A549 treated with CpdA at 1 μM for 4 hours (cell line): ENCODE results near the gene VCPKMT. TPM values are rescaled to one million over a fixed set of nuclear protein-coding genes. Genes with fewer than 3 reads are reported as not detected.

Source experiments
- total RNA-seq: library from RNA; stranded (reverse); fragments of 200-300 nt; extraction: Qiagen RNA extraction; gene quantifications from 5 replicates; pipeline ENCODE4 v1.2.3, GENCODE V29; 2022; ENCODE audit warnings: low read depth

The VCPKMT gene
- 8.2 to 9.8 TPM (median 8.8 TPM) in 5 replicates for total RNA-seq

DNA sequence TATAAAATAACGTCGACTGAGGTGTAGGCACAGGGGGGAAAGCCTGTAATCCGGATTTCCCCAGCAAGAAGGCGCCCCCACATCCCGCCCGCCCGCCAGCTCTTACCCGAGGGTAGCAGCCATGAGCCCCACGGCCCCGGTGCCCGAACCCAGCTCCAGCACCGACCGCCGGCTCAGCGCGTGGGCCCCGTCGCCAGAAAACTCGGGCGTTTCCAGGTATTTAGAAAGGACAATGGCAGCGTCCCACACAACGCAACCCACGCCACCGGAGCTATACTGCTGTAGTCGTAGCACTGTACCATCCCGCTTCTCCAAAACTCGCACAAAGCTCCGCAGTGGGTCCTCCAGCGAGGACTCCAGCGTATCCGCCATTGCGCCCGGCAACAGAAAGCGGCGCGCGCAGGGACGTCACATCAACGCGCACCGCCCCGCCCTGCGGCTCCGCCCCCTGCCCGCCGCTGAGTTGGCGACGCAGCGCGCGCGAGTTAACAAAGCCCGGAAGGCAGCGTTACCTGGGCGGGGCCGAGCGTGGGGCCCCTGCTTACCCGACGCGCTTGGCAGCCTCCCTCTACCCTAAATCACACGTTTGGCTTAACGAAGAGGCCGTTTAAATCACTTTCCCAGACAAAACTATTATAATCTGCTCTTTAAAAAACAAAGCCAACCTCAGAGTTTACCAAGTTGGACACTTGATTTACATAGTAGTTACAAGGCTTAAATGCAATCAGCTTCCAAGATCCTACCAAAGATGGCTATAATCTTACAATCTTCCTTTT lies at the start of gene VCPKMT:
VCPKMT (minus strand) TSS at position 392 of the 776 bp plus-strand sequence; CDS start at position 372, 20 bp downstream.

Other genes starting within 250 kb of the VCPKMT start
- gene ARF6, start 223.5 kb downstream of the VCPKMT start, total RNA-seq: 63.1 to 66.8 TPM (median 65.6 TPM) in 5 replicates
- 8.9 to 14.2 TPM (median 11.1 TPM) in 5 replicates for gene SOS2, start 115.0 kb upstream of the VCPKMT start, total RNA-seq
- gene L2HGDH, start 195.7 kb upstream of the VCPKMT start, total RNA-seq: 9.7 to 11.8 TPM (median 10.2 TPM) in 5 replicates
- 12.2 to 15.3 TPM (median 12.4 TPM) in 5 replicates for gene DMAC2L, start 195.8 kb upstream of the VCPKMT start, total RNA-seq